ENCODE results near the gene PHACTR1.
"Not testable (repeated sequence)": the region's sequence is repeated elsewhere in the genome, so short reads cannot be mapped to it uniquely, and the experiment has no call there.

The PHACTR1 gene

DNA sequence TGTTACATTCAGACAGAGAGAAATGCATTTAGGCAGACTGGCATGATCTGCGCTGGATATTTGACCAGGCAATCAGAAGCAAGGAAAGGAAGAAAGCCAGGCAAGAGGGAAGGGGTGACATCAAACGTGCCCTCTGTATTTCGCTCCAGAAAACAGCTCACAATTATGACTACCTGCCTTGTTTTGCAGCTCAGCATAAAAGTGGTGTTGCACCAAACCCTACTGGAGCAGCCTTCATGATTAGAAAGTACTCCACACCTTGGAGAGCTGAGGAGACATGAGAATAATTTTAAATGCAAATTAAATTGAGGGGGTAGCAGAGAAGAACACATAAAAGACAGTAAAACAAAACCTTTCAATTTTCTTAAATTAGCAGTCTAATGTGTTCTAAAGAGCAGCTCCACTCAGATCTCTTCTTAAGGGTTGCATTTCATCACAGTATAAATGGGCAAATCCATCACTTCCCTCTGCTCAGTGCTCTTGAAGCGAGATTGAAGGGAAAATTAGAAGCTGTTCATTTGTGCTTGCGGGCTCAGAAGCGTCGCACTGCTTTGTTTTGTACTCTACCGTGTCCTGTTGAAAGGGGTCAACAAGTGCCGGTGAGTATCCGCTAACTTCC lies at the start of gene PHACTR1:
TSS of gene PHACTR1 (plus strand) at position 470 of the 619 bp plus-strand sequence.
- no peak for DNase-seq

DNA sequence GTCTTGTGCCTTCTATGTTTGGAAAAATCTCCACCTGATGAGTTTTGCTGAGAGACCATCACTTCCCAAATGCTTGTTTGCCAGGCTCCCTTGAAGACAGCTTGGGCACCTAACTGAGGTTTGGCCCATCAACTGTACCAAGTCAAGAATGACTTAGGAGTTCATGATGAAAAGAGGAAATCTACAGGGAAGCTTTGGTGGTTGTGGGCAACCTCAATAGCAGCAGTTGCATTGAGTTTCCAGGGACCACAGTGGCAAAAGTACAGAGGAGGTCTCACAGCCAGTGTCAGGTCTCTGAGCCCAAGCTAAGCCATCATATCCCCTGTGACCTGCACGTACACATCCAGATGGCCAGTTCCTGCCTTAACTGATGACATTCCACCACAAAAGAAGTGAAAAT lies 49.7 kb upstream of the PHACTR1 start:
- no peak for DNase-seq

DNA sequence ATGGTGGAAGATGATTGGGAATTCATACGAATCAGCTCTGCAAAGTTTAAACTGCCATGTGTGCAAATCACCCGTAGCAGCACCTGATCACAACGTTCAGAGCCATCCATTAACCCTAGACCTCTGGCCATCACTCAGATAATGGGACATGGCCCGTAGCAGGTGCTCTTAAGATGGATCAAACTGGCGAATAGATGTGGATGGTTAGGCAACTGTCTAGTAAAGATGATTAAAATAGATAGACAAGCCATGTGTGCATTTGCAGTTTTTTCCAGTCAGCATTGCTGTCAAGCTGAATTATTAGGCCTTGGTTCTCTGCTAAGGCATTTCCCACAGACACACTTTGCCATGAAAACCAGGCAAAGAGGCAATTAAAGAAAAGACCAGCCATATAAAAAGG lies 40.6 kb upstream of the PHACTR1 start:
- DNase-seq = no peak

DNA sequence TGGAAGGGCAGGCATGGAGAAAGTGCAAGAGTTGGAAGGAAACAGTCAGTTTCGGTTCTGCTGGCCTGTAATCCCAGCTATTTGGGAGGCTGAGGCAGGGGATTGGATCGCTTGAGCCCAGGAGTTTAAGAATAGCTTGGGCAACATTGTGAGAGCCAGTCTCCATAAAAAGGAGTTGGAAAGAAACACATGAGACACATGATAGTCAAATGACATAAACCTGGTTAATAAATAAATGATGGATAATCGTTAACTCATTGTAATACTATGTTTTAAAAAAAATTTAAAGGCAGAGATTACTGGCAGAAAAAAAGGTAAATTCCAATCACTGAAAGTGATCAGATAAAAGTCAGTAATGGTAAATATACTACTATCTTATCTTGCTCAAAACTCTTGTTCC lies 37.2 kb upstream of the PHACTR1 start:
- no peak for DNase-seq

DNA sequence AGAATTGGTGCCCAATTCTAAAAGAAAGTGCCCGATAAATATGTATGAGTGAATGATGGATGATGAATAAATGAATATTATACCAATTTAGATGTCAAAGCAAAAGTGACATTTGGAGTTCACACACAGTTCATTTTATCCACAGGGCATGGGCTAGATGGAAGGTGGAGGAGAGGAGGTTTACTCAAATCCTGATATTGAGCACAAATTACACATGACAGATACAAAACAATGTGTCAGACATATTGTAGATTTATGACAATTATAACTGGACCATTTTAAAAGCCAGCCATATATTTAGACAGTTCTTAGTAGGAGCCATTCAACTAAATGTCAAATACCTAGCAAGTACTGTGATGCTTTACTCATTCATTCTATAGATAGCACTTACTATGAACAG lies 23.4 kb upstream of the PHACTR1 start:
- no peak for DNase-seq

DNA sequence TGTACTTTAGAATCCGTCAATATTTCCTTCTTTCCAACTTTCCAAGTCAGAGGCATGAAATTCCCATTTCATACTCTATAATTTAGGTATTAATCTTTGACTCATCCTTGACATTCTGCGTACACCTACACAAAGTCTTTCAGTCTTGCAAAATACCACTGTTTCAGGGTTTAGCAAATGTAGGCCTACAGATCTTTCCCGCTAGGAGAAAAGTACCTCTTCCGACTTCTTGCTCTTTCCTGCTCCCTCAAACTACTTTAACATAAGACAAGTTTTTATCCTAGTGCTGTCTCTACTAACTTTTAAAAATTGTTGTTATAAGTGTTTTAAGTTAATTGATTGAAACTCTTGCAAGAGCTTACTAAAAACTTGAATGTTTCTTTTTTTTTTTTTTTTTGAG lies 18.3 kb upstream of the PHACTR1 start:
- DNase-seq = no peak

DNA sequence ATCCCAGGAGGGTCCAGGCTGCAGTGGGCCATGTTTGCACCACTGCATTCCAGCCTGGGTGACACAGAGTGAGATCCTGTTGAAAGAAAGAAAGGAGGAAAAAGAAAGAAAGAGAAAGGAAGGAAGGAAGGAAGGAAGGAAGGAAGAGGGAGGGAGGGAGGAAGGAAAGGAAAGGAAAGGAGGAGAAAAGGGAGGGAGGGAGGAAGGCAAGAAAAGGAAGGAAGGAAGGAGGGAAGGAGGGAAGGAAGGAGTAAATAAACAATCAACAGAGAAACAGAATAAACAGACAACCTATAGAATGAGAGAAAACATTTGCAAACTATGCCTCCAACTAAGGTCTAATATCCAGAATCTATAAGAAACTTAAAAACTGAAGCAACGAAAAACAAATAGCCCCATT lies 11.6 kb upstream of the PHACTR1 start:
- DNase-seq = no peak

DNA sequence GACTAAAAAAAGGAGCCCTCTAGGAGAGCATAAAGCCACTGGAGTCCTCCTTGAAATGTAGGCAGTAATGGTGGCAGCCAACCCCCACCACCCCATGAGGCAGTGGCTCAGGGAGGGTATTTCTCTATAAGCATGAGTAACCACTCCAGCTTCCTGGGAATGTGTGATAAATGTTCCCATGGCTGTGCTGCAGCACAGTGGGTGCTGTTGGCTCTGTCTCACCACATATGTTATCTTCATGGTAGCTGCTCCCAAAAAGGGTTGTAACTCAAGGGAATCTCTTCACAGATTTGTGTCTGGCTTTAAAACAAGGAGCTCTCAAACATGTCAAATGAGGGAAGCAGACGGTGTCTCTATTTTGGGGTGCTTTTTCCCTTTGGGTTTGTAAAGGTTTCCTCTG lies 7.5 kb upstream of the PHACTR1 start:
- DNase-seq = no peak

DNA sequence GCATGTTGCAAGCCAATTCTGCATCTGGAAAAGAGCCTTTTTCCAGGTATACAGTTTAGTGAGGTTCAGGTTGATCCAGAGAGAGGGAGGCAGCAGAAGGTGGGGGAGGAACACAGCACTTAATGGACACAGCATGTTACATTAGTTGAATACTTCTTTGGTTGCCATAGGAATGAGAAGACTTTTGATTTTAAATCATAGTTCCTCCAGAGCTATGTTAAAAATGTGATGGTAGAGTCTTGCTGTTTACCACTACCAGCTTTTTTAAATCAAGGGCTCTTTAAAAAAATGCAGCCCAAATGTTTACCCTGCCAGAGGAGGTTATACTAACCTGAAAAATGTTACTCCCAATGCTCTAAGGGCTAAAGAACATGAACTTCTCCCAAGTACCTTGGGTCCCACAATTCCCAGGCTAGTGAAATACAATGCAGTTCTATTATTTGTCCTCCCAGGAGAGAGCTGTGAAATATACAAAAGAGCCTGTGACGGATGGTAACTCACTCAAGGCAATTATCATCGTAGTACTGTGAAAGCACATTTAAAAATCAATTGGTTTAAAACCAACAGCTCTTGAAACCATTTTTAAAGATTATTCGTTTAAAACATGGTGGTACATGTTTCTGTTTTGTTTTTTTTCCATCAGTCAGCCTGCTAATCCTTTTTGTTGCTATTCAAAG lies 6.9 kb upstream of the PHACTR1 start:
- DNase-seq = no peak

DNA sequence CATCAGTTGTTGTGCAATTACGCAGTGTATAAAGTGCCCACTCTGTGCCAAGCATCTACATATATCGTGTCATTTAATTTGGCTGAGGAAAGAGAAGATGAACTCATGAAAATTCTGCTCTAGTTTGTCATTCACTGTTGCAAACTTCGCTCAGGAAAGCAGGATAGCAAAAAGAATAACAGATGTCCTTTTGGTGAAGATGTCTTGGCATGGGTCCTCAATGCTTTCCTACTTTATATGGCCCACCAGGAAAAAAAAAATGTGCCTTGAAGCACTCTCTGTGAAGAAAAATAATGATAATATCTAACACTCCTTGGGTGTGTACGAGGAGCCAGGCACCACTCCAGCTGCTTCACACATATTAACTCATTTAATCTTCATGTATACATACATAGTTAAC lies 5.6 kb upstream of the PHACTR1 start:
- DNase-seq = no peak

DNA sequence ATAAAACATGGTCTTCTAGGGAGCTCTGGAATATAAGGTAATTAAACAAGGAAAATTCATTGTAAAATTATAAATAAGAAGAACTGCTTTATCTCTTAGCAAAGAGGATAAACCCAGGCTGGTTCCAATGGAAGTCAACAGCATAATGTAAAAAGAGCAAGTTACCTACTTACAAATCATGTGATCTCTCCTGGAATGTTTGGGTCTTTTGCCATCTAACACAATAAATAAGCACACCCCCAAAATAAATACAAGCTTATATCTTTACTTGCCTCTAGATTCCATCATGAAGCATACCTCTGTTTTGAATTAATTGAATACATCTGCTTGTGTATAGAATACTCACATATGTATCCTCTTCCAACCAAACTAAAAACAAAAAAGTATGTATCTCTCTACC lies 2.5 kb upstream of the PHACTR1 start:
- no peak for DNase-seq

DNA sequence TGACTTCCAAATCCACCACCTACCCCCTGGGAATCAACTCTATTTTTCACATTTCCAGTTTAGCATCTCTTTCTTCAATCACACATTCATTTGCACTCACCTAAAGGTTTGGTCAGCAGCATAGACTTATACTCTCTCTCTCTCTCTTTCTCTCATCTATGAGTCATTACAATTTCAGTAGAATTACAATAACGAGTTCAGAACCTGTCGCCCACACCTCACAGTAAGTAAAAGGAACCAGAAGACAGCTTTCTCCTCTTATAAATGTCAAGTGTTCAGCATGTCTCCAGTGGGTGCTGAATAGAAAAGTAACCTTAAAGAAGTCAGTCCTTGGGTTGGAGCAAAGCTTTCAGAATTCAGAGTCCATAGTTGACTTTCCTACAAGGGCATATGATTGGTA lies 1.1 kb upstream of the PHACTR1 start:
- DNase-seq = no peak

DNA sequence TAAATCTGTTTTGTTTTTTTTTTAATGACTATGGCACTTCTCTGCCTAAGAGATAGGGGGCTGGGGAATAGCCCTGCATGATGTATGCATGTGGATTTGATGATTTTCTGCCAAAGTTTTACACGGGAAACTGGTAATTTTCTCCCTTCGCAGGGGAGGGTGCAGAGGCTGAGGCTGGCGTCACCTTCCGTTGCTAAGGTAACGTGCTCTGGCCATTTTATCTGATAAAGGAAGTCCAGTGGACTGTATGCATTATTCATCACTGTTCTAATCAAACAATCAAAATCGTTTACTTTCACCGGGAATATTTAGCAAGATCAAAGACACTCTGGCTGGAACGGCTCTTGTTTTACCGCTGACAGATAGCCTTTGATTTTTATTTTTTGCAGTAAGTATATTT lies 789 bp downstream of the PHACTR1 start:
- no peak for DNase-seq

DNA sequence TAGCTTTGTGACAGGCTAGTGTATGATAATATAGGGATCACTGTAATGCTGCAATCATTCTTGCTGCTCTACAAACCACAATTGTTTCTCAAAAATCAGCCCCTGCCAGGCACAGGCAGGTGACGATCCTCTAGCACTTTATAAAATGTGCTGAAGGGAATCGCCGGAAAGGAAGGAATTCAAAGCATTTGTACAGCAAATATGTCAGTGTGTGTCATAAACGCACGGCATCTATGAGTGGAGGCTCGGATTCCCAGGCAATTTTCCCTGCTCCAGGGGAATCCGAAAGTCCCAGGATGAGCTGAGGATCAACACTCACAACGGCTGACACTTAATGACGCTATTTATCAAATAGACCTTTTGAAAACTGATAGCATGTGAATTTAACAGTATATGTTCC lies 1.4 kb downstream of the PHACTR1 start:
- no peak for DNase-seq

DNA sequence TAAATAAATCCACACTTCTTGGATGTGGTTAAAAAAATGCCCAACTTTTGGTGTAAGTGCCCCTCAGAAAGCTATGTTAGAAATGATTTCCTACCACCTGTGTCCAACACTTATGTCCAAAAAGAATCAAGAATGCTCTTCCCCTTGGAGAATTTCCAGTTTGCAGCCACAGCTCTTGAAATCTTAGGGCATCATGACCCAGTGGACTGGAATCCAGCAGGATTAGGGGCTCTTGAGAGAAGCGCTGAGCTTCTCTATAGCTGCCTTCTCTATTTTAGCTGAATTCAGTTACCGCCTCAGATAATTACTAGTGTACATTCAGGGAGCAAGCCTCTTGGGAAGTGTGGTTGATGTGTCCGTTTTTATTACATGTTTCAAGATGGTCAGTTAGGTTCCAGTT lies 2.5 kb downstream of the PHACTR1 start:
- no peak for DNase-seq

DNA sequence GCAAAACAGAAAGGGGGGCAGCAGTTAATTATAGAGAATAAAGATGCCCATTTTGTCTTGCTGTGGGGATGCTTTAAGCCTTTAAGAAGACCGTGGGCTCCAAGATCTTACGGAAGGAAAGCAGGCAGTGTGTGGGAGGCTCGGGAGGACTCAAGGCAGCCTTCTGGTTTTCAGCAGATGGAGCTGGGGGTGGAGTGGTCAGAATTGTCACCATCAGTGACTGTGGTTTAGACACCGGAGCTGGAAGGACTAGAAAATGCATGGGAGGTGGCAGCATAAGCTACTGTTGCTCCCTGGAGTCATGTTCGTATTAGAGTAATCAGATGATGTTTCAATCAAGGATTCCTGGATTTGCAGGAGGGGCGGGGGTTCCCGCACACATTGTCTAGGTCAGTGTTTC lies 3.7 kb downstream of the PHACTR1 start:
- no peak for DNase-seq

DNA sequence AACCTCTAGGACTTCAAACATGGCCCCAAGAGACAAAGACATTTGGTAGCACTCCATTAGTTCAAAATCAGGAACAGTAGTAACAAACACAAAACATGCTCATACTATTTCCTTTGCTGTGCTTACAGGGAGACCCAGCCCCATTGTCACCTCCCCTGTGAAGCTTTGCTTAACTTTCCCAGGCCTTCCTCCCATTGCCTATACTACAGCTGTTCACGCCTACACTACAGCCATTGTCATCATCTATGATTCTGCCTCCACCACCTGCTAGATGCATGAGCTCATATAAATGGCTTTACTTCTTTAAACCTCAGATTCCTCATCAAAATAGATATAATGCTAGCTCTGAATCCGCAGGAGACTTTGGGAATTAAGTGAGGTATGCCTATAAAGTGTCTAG lies 8.7 kb downstream of the PHACTR1 start:
- no peak for DNase-seq

DNA sequence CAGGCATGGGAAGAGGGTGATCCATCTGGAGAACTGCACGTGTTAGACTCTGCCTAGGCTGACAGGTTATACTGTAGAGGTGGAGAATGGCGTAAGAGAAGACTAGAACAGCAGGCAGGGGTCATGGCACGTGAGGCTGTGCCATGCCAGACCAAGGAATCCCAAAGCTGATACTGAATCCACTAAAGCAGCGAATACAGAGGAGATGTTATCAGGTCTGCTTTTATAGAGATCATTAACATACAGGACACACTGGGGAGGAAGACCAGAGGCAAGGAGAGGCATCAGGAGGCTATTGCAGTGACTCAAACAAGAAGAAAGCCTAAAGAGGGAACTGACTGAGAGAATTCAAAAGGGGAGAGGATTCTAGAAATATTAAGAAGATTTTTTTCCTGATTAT lies 12.9 kb downstream of the PHACTR1 start:
- no peak for DNase-seq

DNA sequence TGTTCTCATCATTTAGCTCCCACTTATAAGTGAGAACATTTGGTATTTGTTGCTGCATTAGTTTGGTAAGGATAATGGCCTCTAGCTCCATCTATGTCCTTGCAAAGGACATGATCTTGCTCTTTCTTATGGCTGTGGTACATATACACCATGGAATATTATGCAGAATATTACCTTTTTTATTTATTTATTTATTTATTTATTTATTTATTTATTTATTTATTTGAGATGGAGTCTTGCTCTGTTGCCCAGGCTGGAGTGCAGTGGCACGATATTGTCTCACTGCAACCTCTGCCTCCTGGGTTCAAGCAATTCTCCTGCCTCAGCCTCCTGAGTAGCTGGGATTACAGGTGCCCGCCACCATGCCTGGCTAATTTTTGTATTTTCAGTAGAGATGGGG lies 14.2 kb downstream of the PHACTR1 start:
- DNase-seq = not testable (repeated sequence)

DNA sequence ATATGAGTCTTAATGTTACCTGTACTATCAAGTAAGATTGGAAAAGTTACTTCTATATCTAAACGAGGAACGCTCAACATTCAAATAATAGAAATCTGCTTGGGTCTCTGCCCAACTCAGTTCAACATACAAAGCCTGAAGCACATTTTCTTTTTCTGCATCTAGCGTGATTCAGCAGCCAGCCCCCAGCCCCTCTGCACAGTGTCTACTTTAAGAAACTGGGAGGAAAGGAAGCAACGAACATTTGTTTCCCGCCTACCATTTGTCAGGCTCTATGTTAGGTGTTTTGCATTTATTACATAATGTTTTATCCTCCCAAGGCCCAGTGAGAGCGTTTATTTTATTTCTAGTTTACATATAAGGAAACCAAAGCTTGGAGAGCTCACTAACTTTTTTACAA lies 17.3 kb downstream of the PHACTR1 start:
- DNase-seq = no peak

DNA sequence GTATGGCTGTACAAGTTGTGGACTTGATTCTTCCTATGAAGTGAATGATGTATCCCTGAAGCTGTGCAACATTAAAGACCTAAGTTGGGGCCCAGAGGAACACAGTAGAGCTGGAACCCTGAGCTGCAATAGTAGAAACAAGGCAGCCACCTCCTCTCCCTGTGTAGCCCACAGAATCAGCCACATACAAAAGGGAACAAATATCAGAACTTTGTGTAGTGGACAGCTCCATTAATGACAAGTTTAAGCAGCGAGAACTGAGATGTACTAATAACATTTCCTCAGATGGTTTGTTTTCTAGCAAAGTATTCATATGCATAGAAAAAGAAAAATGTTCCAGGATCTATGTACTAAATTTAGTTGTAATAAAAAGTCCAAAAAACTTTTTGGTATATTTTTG lies 19.2 kb downstream of the PHACTR1 start:
- no peak for DNase-seq

DNA sequence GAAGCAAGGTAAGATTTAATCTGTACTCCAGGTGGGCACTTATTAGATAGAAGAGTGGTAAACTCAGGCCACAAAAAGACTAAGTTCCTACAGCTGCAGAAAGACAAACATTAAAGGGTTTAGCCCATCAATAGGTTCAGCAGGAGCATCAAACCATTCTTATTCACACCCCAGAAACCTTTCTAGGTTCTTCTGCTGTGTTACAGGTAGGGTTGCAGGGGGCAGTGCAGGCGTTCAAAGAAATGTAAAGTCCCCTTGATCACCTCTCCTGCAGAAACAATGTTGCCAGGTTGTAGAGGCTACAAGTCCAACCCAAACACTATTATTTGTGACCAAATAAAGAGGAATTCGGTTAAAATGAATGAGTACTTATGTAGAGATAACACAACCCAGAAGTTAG lies 31.8 kb downstream of the PHACTR1 start:
- no peak for DNase-seq

DNA sequence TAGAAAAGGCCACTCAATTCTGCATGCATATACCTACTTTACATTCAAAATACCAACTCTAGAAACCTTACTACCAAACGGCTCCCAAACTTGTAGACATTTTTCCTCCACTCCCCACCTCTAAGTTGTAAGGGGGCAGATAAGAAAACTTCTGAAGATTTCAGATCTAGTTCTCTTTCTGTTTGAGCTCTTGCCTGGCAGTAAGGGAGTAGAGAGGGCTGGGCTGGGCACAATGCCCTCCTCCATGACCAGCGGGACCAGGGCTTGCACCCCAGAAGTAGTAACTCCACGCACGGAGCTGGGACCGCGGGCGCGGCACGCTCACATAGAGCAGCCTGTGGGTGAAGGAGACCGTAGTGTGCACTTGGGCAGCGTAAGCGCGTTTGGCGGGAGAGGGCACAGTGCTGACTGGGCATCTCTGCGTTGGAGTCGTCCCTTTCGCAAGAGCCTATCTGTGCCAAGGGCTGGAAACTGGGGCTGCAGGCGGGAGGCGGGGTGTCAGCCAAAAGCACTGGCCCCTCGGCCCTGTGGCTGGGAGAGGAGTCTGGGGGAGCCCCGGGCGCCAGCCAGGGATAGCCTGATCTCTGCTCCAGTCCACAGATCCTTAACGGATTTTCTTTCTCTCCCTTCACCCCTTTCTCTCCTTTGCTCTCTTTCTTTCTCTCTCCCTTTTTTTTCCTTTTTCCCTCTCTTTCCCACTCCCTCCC lies 32.4 kb downstream of the PHACTR1 start:
- DNase-seq = no peak

DNA sequence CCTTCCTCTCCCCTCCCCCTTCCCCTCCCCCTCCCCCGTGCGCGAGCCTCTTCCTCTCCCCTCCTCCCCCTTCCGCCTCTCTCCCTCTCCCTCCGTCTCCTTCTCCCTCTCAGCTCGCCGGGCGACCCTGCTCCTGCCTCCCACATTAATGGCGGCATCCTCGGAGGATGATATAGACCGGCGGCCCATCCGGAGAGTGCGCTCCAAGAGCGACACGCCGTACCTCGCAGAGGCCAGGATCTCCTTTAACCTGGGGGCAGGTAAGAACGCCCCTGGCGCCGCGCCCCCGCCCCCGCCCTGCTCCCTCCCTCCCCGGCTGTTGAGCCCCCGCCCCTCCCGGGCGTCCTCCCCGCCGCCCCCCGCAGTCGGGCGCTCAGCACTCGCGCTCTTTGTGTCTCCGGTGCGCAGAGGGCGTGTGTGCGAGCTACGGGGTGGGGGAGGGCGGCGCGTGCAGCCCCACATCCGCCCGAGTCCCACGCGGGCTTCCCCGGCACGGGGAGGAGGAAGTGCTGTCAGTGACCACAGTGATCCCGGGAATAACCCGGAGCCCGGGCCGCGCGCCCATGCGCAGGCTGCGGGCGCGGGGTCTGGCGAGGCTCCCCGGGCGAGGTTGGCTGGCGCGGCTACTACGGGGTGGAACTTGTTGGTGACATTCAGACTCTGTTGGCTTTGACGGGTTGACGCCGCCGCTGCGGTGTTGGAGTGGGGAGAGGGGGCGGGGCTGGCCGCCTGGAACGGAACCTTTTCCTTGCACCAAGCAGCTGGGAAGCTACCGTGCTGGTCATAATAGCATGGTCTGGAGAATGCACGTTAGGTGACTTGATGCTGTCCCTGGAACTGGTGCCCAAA lies 33.2 kb downstream of the PHACTR1 start:
- no peak for DNase-seq

Data from stimulated activated naive CD4-positive, alpha-beta T cell (primary cell).